AG04450 (cell line): ENCODE measurements around the gene PDK4. TPM values are rescaled to one million over a fixed set of nuclear protein-coding genes. Genes with fewer than 3 reads are reported as not detected.

Experiments used
- CTCF ChIA-PET: fragments of 300-600, 350-600 bp; formaldehyde crosslinking; extraction: SDS; loops from one replicate; lab custom pipeline; 2022; ENCODE audit warnings: antibody characterized with exemption, inconsistent platforms; lab: Charles Lee
- POLR2A ChIA-PET: fragments of 350-600 bp; formaldehyde crosslinking; extraction: SDS; loops from one replicate; lab custom pipeline; 2021; ENCODE audit warnings: antibody characterized with exemption, inconsistent platforms; lab: Yijun Ruan, JAX
- DNase-seq: peaks from one replicate; pipeline ENCODE4 v3.0.0-alpha.2; 2011; ENCODE audit warnings: low read depth, low spot score
- H3K27ac ChIP-seq: one replicate; pipeline ENCODE4 v1.5.1; 2012; ENCODE audit warnings: low read depth, low read length, control low read depth
- H3K27me3 ChIP-seq: one replicate; pipeline ENCODE4 v1.6.0; 2012; ENCODE audit warnings: low read length; ENCODE audit not compliant: control insufficient read depth, insufficient read depth
- H3K4me3 ChIP-seq: 2 replicates; pipeline ENCODE4 v1.5.1; 2011; ENCODE audit warnings: mild to moderate bottlenecking, low read depth, low read length, control low read depth
- H3K9me3 ChIP-seq: 2 replicates; pipeline ENCODE4 v1.5.1; 2012; ENCODE audit warnings: low read length; ENCODE audit not compliant: control insufficient read depth, insufficient read depth
- CTCF ChIP-seq: IDR thresholded peaks from 2 replicates; pipeline ENCODE4 v1.5.1; 2011; ENCODE audit warnings: low read depth, low read length, control low read depth, inconsistent platforms
- polyA plus RNA-seq: library from polyadenylated mRNA; depleted of rRNA; stranded (reverse); fragments of >200 nt; gene quantifications from 2 replicates; pipeline ENCODE4 v1.2.3, GENCODE V29; 2011

Gene PDK4
- polyA plus RNA-seq, 1 experiment: 0.05 TPM

GRCh38 chr7:95631527-95631926 is 35.2 kb upstream of the PDK4 start:
- POLR2A ChIA-PET: no interaction called here
- no peaks in the 10 kb centered on the region for H3K9me3 ChIP-seq
- no peak overlapping the region for H3K27ac ChIP-seq
- no peak overlapping the region for H3K4me3 ChIP-seq
- no peak for TF ChIP-seq CTCF
- no peak for DNase-seq
- H3K27me3 ChIP-seq: no peaks in the 10 kb centered on the region
- CTCF ChIA-PET: no interaction called here

GRCh38 chr7:95630702-95631458 is 34.6 kb upstream of the PDK4 start:
- CTCF ChIA-PET: no interaction called here
- no peak overlapping the region for H3K27ac ChIP-seq
- no peak for TF ChIP-seq CTCF
- H3K9me3 ChIP-seq: no peaks in the 10 kb centered on the region
- no peak for DNase-seq
- H3K4me3 ChIP-seq: no peak overlapping the region
- POLR2A ChIA-PET: no interaction called here
- no peaks in the 10 kb centered on the region for H3K27me3 ChIP-seq

- Histone ChIP-seq H3K27ac (no peak overlapping the region), H3K27me3 (no peaks in the 10 kb centered on the region), H3K4me3 (no peak overlapping the region), H3K9me3 (no peaks in the 10 kb centered on the region)
- CTCF ChIA-PET: interaction anchor here (0.7 to 1.0 kb wide), 2 partner anchors 15 to 84 kb away, joined by 3 to 4 read pairs; no protein-coding TSS in a partner anchor
- POLR2A ChIA-PET: no interaction called here
- TF ChIP-seq CTCF: no peak
- DNase-seq: no peak
Measured at GRCh38 chr7:95628831-95629439, 32.6 kb upstream of the PDK4 start.

GRCh38 chr7:95623788-95624187 is 27.5 kb upstream of the PDK4 start:
- Histone ChIP-seq H3K9me3 (no peaks in the 10 kb centered on the region), H3K27me3 (no peaks in the 10 kb centered on the region), H3K27ac (no peak overlapping the region), H3K4me3 (no peak overlapping the region)
- DNase-seq: no peak
- ChIA-PET CTCF (no interaction called here), POLR2A (no interaction called here)
- no peak for TF ChIP-seq CTCF

GRCh38 chr7:95622859-95623258 is 26.5 kb upstream of the PDK4 start:
- Histone ChIP-seq H3K27me3 (no peaks in the 10 kb centered on the region), H3K9me3 (no peaks in the 10 kb centered on the region), H3K4me3 (no peak overlapping the region), H3K27ac (no peak overlapping the region)
- ChIA-PET POLR2A (no interaction called here), CTCF (interaction anchor here (0.6 to 1.5 kb wide), 2 partner anchors 78 to 313 kb away, joined by 4 read pairs; no protein-coding TSS in a partner anchor)
- no peak for DNase-seq
- no peak for TF ChIP-seq CTCF
